Fibroblast of skin of left biceps (primary cell): ENCODE data around the gene TEAD4.

Experiments used
- DNase-seq, 2 experiments: peaks; one replicate each; pipeline ENCODE4 v3.0.0-alpha.2; 2013; ENCODE audit warnings: low read depth in 2 of 2

TEAD4 gene

DNA sequence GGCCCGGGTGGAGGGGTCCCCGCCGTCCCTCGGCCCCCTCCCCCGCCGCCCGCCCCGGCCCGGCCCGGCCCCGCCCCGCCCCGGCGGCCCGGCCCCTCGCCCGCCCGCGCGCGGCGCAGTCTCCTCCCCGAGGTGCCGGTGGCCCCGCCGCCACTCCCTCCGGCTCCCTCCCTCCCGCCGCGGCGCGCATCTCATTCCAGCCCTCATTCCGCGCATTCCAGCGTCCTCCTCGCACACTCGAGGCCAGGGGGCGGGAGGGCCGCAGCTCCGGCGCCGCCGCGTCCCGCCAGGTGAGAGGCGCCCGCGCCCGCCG lies at the start of gene TEAD4:
TEAD4 (plus strand) TSS at position 206 of the 313 bp plus-strand sequence.
- peak; percentile 70 to 74 for DNase-seq

DNA sequence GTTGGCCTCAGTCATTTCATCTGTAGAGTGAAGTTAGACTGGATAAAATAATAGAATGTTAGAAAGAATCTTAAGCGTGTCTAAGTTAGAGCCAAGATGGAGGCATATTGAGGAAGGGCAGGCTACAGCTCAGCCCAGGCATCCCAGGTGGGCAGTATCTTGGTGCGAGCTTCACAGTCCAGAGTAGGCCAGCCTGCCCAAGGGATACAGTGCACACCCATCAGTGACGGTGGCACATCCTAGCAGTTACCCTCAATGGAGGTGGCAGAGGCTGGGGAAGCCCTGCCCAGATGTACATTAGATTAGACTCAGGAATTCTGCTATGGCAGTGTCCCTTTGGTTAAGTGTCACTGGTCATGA lies 47.0 kb upstream of the TEAD4 start:
- DNase-seq: no peak

DNA sequence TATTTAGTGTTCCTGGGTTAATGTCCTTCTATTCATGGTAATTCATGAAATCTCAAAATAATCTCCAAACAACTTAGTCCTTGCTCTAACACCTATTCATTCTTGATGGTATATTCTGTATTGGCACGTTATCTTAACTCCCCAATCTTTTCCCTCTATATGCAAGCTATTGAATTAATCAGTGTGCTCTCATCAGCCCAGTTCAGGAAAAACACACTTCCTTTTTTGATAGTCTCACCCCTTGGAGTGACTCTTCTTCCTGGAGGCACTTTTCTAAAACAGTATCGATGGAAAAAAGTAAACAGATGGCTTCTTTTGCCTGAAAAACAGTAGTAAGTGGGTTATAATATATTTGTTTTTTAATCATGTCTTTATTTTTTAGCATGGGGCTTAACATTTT lies 39.9 kb upstream of the TEAD4 start:
- no peak for DNase-seq

DNA sequence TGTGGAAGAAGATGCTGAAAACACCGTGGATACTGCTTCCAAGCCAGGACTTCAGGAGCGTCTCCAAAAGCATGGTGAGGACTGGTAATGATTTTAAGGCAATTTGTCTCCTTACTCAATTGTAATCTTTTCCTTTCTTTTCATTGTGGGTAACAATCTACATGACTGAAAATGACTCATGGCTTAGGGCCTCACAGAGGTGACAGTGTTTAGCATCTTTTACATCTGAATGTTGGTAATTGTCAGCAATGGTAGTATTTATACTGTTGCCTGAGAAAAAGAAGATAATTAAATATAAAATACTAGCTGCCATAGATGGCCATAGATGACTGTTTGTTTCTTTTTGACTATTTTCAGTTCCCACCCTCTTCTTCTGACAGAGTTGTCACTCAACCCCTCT lies 36.9 kb upstream of the TEAD4 start:
- DNase-seq: no peak

GRCh38 chr12:2923057-2923456 lies 36.1 kb upstream of the TEAD4 start:
- DNase-seq: no peak

- DNase-seq: no peak
Measured at GRCh38 chr12:2924019-2924418, 35.2 kb upstream of the TEAD4 start.

GRCh38 chr12:2925322-2925995 lies 33.7 kb upstream of the TEAD4 start:
- no peak for DNase-seq

- no peak for DNase-seq
Measured at GRCh38 chr12:2930865-2931264, 28.3 kb upstream of the TEAD4 start.

- no peak for DNase-seq
Measured at GRCh38 chr12:2933586-2933985, 25.6 kb upstream of the TEAD4 start.

DNA sequence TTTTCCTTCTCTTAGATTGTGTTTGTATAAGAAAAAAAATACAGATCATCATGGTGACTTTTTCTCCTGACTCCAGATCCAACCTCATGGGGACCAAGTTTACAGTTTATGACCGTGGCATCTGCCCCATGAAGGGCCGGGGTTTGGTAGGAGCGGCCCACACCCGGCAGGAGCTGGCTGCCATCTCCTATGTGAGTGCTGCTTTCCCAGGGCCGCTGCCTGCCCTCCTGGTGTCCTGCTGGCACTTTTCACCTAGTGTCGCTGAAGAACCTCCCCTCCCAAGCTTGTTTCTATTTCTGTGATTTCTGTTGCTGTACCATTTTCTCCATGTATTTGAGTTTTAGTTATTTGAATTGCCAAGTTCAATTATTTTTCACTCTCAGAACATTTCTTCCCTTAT lies 24.8 kb upstream of the TEAD4 start:
- no peak for DNase-seq

DNA sequence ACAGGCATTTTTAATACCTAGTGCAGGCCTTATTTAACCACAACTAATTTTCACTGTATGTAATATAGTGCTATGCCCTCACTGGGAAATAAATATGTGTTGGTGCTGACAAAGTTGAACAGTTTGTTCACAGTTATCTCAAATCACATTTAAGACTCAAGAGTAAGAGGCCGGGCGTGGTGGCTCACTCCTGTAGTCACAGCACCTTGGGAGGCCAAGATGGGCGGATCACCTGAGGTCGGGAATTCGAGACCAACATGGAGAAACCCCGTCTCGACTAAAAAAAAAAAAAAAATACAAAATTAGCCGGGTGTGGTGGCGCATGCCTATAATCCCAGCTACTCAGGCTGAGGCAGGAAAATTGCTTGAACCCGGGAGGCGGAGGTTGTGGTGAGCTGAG lies 22.9 kb upstream of the TEAD4 start:
- DNase-seq: no peak

DNA sequence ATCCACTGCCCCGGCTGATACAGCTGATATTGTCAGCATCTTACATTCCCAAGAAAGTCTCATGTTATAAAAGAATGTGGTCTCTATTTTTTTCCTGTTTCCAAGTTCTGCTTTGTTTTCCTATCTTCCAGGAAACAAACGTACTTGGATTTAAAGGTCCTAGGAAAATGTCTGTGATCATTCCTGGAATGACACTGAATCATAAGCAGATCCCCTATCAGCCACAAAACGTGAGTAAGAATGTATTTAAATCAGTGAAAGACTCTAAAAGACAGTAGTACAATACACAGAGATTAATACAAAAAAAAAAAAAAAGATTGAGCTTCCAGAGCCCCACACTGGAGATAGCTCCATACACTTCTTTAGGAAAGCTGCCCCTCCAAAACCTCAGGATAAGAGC lies 21.7 kb upstream of the TEAD4 start:
- DNase-seq: no peak

- no peak for DNase-seq
Measured at GRCh38 chr12:2939191-2939590, 20.0 kb upstream of the TEAD4 start.

DNA sequence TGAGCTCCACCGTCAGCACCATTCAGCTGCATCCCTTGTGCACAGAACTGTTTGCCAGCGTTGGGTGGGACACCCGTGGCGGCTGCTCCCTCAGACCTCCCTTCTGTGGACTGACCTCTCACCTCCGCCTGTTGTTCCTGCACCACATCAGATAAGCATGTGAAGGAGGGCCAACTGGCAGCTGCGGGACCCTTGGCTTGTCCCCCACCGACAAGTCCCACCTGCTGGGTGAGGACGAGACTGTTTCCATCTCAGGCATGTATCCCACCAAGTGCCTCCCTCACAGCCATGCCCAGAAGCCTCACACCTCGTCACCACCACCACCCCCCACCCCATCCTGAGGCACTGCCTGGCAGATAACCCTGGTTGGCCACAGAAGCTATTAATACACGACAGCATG lies 18.6 kb upstream of the TEAD4 start:
- DNase-seq: no peak

DNA sequence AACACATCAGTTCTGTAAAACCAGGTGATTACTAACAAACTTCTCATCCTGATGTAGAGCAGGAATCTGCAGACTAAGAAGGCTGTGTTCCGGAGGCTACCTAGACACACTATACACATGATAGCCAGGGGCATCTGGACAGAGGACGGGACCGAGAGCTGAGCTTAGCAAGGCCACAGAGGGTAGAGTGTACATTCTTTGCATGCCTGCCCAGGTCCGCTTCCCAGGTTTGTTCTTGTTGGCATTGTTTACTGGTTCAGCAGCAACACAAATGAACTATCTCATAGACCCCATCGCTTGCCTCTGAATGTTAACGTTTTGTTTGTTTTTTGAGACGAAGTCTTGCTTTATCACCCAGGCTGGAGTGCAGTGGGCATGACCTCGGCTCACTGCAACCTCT lies 17.7 kb upstream of the TEAD4 start:
- DNase-seq: no peak

GRCh38 chr12:2944401-2945047 lies 14.7 kb upstream of the TEAD4 start:
- no peak for DNase-seq

DNA sequence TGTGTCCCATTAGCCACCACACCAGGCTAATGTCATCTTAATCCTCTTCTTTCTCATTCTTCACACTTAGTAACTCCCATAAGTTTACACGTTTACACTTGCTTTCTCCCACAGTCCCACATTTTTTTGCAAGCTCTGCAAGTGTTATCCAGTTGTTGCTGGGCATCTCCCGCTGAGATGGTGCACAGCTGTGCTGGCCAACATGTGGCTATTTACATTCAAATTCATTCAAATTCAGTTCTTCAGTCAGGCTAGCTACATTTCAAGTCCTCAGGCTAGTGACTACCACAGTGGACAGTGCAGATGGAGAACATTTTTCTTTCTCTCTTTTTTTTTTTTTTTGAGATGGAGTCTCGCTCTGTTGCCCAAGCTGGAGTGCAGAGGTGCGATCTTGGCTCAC lies 9.8 kb upstream of the TEAD4 start:
- no peak for DNase-seq

GRCh38 chr12:2955888-2956287 lies 3.3 kb upstream of the TEAD4 start:
- no peak for DNase-seq

DNA sequence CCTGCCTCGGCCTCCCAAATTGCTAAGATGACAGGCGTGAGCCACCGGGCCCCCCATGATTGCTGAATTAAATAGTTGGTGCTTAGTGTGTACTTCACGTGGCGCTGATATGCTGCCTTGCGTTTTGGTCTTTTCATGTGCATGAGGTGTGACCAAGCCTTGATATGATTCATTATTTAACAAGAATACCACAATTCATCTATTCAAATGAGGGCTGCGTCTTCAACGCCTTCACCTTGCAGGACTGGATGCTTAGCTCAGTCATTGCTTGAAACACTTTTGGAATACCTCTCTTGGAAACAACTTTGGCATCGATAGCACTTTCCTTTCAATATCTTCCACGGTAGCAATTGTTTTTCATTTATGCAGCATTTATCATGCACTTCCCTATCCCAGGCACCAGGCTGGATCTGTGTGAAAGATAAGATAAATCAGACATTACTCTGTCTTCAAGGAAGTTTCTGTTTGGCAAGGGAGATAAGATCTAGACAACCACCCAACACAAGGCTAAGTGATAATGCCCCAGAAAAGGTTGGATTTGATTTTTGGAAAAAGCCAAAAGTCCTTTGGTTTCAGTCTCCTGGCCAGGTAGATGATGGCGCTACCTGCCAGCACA lies 1.3 kb upstream of the TEAD4 start:
- no peak for DNase-seq

- DNase-seq: peak; percentile 40 to 45
Measured at GRCh38 chr12:2958432-2959191, 585 bp upstream of the TEAD4 start.

DNA sequence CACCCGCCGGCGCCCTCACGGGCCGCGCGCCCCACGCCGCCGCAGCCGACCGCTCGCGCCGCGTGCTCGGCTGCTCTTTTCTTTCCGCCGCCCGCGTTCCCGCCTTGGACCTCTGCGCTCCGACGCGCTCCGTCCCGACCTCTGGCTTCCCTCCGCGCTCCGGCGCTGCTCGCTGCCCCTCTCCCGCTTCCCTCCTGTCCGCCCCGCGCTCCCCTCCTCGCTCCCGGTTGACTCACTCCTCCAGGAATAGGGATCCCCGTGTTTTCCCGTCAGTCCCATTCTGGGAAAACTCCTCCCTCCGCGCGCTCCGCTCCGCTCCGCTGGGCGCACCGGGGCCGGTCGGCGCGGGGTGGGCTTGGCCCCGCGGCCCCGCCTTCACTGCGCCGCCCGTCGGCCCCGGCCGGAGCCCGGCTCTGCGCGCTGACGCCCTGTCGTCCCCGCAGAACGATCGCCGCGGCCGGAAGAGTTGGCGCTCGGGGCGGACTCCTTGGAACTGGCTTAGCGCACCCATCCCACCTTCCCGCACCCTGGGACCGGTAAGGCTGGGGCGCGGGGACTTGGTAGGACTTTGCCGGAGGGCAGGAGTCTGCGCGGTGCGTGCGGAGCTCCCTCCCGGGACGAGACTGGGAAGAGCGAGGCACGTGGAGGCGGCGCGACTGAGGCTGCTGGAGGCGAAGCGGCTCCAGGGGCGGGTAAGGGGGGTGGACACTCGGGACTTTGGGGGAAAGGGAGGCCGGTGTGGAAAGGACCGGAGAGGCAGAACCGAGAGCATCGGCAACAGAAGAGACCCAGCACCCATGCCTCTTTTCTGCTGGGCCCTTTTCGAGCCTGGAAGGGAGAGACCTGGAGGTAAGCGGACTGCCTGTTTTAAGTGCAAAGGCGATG lies 550 bp downstream of the TEAD4 start:
- DNase-seq: peak; percentile 35 to 41

DNA sequence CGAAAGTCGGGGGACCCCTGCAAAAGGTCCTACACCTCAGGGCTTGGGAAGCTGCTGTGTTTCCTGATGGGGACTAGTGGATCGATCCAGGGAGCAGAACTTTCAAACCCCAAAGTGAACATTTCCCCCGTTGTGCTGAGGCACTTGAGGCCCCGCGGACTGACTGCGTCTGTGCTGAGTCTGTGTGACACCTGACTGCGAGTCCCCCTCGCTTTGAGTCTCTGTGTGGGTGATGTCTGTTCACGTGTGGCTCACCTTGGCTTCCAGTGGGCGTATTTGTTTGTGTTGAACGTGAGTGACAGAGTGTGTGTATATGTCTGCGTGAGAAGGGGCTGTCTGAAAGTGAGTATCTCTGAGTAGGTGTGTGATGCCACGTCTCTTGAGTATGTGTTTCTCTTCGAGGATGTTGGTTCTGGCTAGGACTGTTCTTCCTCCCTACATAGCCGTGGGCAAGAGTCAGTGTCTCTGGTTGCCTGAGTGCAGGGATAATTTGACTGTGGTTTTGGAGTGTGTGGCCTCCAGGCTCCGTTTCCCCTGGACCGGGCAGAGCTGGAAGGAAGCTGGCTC lies 1.3 kb downstream of the TEAD4 start:
- DNase-seq: no peak
